ENCODE measurements around the gene DHODH.
"Not testable (repeated sequence)": the region's sequence is repeated elsewhere in the genome, so short reads cannot be mapped to it uniquely, and the experiment has no call there.

Gene DHODH

GRCh38 chr16:72008424-72009216 lies at the start of gene DHODH:
Gene DHODH (plus strand): TSS chr16:72008744. CDS start chr16:72008765, 21 bp downstream.
- peak; percentile 98 for DNase-seq

GRCh38 chr16:71961066-71962039 lies 47.2 kb upstream of the DHODH start:
- DNase-seq: peak; percentile 80

- no peak for DNase-seq
Measured at GRCh38 chr16:71963125-71963875, 45.2 kb upstream of the DHODH start.

GRCh38 chr16:71965223-71965622 lies 43.3 kb upstream of the DHODH start:
- DNase-seq: no peak

- no peak for DNase-seq
Measured at GRCh38 chr16:71966932-71967331, 41.6 kb upstream of the DHODH start.

GRCh38 chr16:71969353-71969752 lies 39.2 kb upstream of the DHODH start:
- no peak for DNase-seq

- no peak for DNase-seq
Measured at GRCh38 chr16:71971571-71971970, 37.0 kb upstream of the DHODH start.

GRCh38 chr16:71972356-71972755 lies 36.2 kb upstream of the DHODH start:
- no peak for DNase-seq

- DNase-seq: no peak
Measured at GRCh38 chr16:71973001-71973400, 35.5 kb upstream of the DHODH start.

GRCh38 chr16:71974068-71974818 lies 34.3 kb upstream of the DHODH start:
- no peak for DNase-seq

GRCh38 chr16:71985262-71985974 lies 23.1 kb upstream of the DHODH start:
- no peak for DNase-seq

- DNase-seq: no peak
Measured at GRCh38 chr16:71986131-71986530, 22.4 kb upstream of the DHODH start.

- no peak for DNase-seq
Measured at GRCh38 chr16:71995038-71995437, 13.5 kb upstream of the DHODH start.

- DNase-seq: not testable (repeated sequence)
Measured at GRCh38 chr16:71997578-71997977, 11.0 kb upstream of the DHODH start.

- DNase-seq: no peak
Measured at GRCh38 chr16:72001180-72001874, 7.2 kb upstream of the DHODH start.

GRCh38 chr16:72002619-72003018 lies 5.9 kb upstream of the DHODH start:
- DNase-seq: no peak

GRCh38 chr16:72008065-72008423 lies 500 bp upstream of the DHODH start:
- not testable (repeated sequence) for DNase-seq

- DNase-seq: no peak
Measured at GRCh38 chr16:72009779-72010178, 1.2 kb downstream of the DHODH start.

GRCh38 chr16:72012607-72013006 lies 4.1 kb downstream of the DHODH start:
- DNase-seq: no peak

- no peak for DNase-seq
Measured at GRCh38 chr16:72013389-72013788, 4.8 kb downstream of the DHODH start.
